ENCODE data around the gene RANGRF. TPM values are rescaled to one million over a fixed set of nuclear protein-coding genes. Genes with fewer than 3 reads are reported as not detected.

Gene RANGRF
- total and polyA plus RNA-seq, 4 donors, result 6.9 to 19.9 (median 8.9) TPM

DNA sequence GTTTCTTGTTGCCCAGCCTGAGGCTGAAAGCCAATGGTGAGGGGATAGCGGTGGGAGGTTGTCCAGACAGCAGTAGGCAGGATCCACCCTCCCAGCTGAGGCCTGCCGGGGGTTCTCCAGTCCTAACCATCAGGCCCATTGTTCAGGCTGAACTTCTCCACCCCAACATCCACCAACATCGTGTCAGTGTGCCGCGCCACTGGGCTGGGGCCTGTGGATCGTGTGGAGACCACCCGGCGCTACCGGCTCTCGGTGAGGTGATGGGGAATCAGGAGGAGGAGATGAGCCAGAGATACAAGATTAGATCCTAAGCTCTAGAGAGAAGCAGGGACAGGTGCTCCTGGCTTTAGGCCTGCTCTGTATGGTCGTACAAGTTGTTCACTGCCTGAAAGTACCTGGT lies 33.6 kb upstream of the RANGRF start:
- TF ChIP-seq, protein P1, sequence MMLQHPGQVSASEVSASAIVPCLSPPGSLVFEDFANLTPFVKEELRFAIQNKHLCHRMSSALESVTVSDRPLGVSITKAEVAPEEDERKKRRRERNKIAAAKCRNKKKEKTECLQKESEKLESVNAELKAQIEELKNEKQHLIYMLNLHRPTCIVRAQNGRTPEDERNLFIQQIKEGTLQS (IDR thresholded peaks at IDR 0.05), result no peak
- TF ChIP-seq HNF4G (IDR thresholded peaks at IDR 0.05), result no peak
- TF ChIP-seq, protein P2, sequence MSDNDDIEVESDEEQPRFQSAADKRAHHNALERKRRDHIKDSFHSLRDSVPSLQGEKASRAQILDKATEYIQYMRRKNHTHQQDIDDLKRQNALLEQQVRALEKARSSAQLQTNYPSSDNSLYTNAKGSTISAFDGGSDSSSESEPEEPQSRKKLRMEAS (IDR thresholded peaks at IDR 0.05), result no peak
- no peak for TF ChIP-seq YY1 (IDR thresholded peaks at IDR 0.05)
- TF ChIP-seq, protein P3, sequence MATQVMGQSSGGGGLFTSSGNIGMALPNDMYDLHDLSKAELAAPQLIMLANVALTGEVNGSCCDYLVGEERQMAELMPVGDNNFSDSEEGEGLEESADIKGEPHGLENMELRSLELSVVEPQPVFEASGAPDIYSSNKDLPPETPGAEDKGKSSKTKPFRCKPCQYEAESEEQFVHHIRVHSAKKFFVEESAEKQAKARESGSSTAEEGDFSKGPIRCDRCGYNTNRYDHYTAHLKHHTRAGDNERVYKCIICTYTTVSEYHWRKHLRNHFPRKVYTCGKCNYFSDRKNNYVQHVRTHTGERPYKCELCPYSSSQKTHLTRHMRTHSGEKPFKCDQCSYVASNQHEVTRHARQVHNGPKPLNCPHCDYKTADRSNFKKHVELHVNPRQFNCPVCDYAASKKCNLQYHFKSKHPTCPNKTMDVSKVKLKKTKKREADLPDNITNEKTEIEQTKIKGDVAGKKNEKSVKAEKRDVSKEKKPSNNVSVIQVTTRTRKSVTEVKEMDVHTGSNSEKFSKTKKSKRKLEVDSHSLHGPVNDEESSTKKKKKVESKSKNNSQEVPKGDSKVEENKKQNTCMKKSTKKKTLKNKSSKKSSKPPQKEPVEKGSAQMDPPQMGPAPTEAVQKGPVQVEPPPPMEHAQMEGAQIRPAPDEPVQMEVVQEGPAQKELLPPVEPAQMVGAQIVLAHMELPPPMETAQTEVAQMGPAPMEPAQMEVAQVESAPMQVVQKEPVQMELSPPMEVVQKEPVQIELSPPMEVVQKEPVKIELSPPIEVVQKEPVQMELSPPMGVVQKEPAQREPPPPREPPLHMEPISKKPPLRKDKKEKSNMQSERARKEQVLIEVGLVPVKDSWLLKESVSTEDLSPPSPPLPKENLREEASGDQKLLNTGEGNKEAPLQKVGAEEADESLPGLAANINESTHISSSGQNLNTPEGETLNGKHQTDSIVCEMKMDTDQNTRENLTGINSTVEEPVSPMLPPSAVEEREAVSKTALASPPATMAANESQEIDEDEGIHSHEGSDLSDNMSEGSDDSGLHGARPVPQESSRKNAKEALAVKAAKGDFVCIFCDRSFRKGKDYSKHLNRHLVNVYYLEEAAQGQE (IDR thresholded peaks at IDR 0.05), result no peak
- no peak for TF ChIP-seq RAD21 (IDR thresholded peaks at IDR 0.05)
- TF ChIP-seq JUND (IDR thresholded peaks at IDR 0.05), result no peak
- no peak for TF ChIP-seq RXRA (IDR thresholded peaks at IDR 0.05)
- no peak for TF ChIP-seq EGR1 (IDR thresholded peaks at IDR 0.05; ENCODE audit: low read depth in 2 of 2)
- no peak for TF ChIP-seq FOXA2 (IDR thresholded peaks at IDR 0.05)
- no peak for TF ChIP-seq CTCF (IDR thresholded peaks at IDR 0.05; ENCODE audit: low read depth, low read length, missing input control)
- no peak for TF ChIP-seq FOXA1 (IDR thresholded peaks at IDR 0.05)
- TF ChIP-seq GABPA (IDR thresholded peaks at IDR 0.05 in 1 of 2, conservative IDR thresholded peaks at IDR 0.05 in 1 of 2), result no peak
- TF ChIP-seq TAF1 (conservative IDR thresholded peaks at IDR 0.05), result no peak
- TF ChIP-seq SP1 (IDR thresholded peaks at IDR 0.05), result no peak
- TF ChIP-seq ZBTB33 (IDR thresholded peaks at IDR 0.05), result no peak
- TF ChIP-seq NR2F2 (IDR thresholded peaks at IDR 0.05), result no peak
- no peak for TF ChIP-seq HNF4A (conservative IDR thresholded peaks at IDR 0.05)
- no peaks in the 10 kb centered on the region for H3K27me3 ChIP-seq (ENCODE audit: control insufficient read depth in 4 of 4, insufficient read depth in 4 of 4, low read length in 3 of 4)
- WGBS, result 97% methylated on average over 11 of the region's 11 CpGs
- H3K4me1 ChIP-seq (ENCODE audit: control insufficient read depth in 4 of 4, insufficient read depth in 4 of 4, low read length in 3 of 4), result peaks cover 0 to 4% (median 2%) of the 10 kb centered on the region in 4 donors
- no peak for DNase-seq (ENCODE audit: low spot score)
- H3K9me3 ChIP-seq (ENCODE audit: control insufficient read depth in 4 of 4, low read length in 3 of 4), result no peaks in the 10 kb centered on the region
- H3K36me3 ChIP-seq (ENCODE audit: control insufficient read depth in 4 of 4, insufficient read depth in 3 of 4, low read depth in 1 of 4, low read length in 3 of 4), result peaks cover 3 to 24% (median 9%) of the 10 kb centered on the region in 4 donors
- H3K9ac ChIP-seq (ENCODE audit: low read depth in 1 of 2, low read length in 2 of 2), result no peak overlapping the region
- no peak overlapping the region for H3K27ac ChIP-seq (ENCODE audit: low read depth in 1 of 2, low read length in 2 of 2)
- H3K4me3 ChIP-seq (ENCODE audit: low read depth in 1 of 3, low read length in 3 of 3), result no peak overlapping the region

All from liver (tissue), 9 donors.